Testis (tissue), 3 donors: ENCODE results near the gene CPLANE2. TPM values are rescaled to one million over a fixed set of nuclear protein-coding genes. Genes with fewer than 3 reads are reported as not detected.

ENCODE experiments used
- DNase-seq: peaks from one replicate; pipeline ENCODE4 v3.0.0-alpha.2; 2019
- H3K27ac ChIP-seq, 2 donors: fragments of 200-600 bp; sonication (generic); one replicate each; pipeline ENCODE4 v1.5.1; 2019
- H3K27me3 ChIP-seq: fragments of 200-600 bp; sonication (generic); one replicate; pipeline ENCODE4 v1.5.1; 2019
- H3K36me3 ChIP-seq: fragments of 200-600 bp; sonication (generic); one replicate; pipeline ENCODE4 v1.5.1; 2017; ENCODE audit warnings: low read depth; ENCODE audit errors: missing control alignments
- H3K4me1 ChIP-seq: fragments of 200-600 bp; sonication (generic); one replicate; pipeline ENCODE4 v1.5.1; 2019
- H3K4me3 ChIP-seq, 2 donors: fragments of 200-600 bp; sonication (generic); one replicate each; pipeline ENCODE4 v1.5.1; 2017 to 2019
- H3K9me3 ChIP-seq: fragments of 200-600 bp; sonication (generic); one replicate; pipeline ENCODE4 v1.5.1; 2017
- CTCF ChIP-seq, 3 experiments: fragments of 450-650 bp in 2 of 3; fragments of 200-600 bp in 1 of 3; sonication (generic) in 1 of 3; IDR thresholded peaks; one replicate each; pipeline ENCODE4 v1.5.1; 2016 to 2019; ENCODE audit warnings: antibody characterized with exemption in 3 of 3, mild to moderate bottlenecking in 2 of 3, moderate library complexity in 1 of 3
- POLR2A ChIP-seq: fragments of 450-650 bp; IDR thresholded peaks from one replicate; pipeline ENCODE4 v1.6.1; 2017; ENCODE audit warnings: antibody characterized with exemption, mild to moderate bottlenecking, moderate library complexity
- WGBS, 2 donors: methylation state at CpG; one replicate each; pipeline ENCODE4 v1.1.5; 2018; 5-methylcytosine and 5-hydroxymethylcytosine counted together
- intact Hi-C: fragments of 100-400 bp; cut with DNase I; formaldehyde crosslinking; loops from one replicate; pipeline ENCODE4 v1.15.1; 2023; ENCODE audit warnings: low total_unique reads
- polyA plus RNA-seq: library from polyadenylated mRNA; stranded (reverse); fragments of 350-450 nt; fragmentation: Illumina TruSeq; extraction: RNeasy Lipid Tissue Mini Kit (QIAGEN cat#74804); gene quantifications from one replicate; pipeline ENCODE4 v1.2.3, GENCODE V29; 2014; ENCODE audit warnings: low read depth, low replicate concordance; ENCODE audit not compliant: insufficient read depth
- total RNA-seq, 2 donors: library from RNA; depleted of rRNA; stranded (reverse); fragments of >200 nt; gene quantifications; one replicate each; pipeline ENCODE4 v1.2.3, GENCODE V29; 2016

The CPLANE2 gene
- total and polyA plus RNA-seq, 3 donors from 2014 or later: 10.6 to 11.8 (median 11.1) TPM

- TF ChIP-seq CTCF (IDR thresholded peaks at IDR 0.05) (no peak), POLR2A (no peak)
- H3K27me3 ChIP-seq: no peaks in the 10 kb centered on the region
- peaks cover 31% of the 10 kb centered on the region for H3K4me1 ChIP-seq
- H3K4me3 ChIP-seq: no peak overlapping the region
- WGBS, 2 donors: 84 to 85% methylated on average over 8 of the region's 8 CpGs
- intact Hi-C loops: loop anchor here (10.0 kb wide), 1 partner anchor 160 kb away; no protein-coding TSS in a partner anchor
- no peaks in the 10 kb centered on the region for H3K9me3 ChIP-seq
- H3K27ac ChIP-seq: no peak overlapping the region
- no peak for DNase-seq
- no peaks in the 10 kb centered on the region for H3K36me3 ChIP-seq
Measured at GRCh38 chr1:16244650-16245285, 7.8 kb upstream of the CPLANE2 start.

GRCh38 chr1:16243936-16244649, 7.1 kb upstream of the CPLANE2 start:
- TF ChIP-seq POLR2A (no peak), CTCF (IDR thresholded peaks at IDR 0.05) (peak; percentile 65 to 91 (median 66))
- DNase-seq: peak; percentile 87
- Histone ChIP-seq H3K4me3 (no peak overlapping the region), H3K27ac (peak overlapping the region; percentile 1 to 12), H3K36me3 (no peaks in the 10 kb centered on the region), H3K27me3 (no peaks in the 10 kb centered on the region), H3K9me3 (no peaks in the 10 kb centered on the region), H3K4me1 (peaks cover 25% of the 10 kb centered on the region)
- 37 to 39% methylated on average over 7 to 8 of the region's 8 CpGs for WGBS, 2 donors
- intact Hi-C loops: loop anchor here (10.0 kb wide), 1 partner anchor 159 kb away; no protein-coding TSS in a partner anchor

GRCh38 chr1:16243215-16243610, 6.2 kb upstream of the CPLANE2 start:
- no peaks in the 10 kb centered on the region for H3K27me3 ChIP-seq
- H3K4me3 ChIP-seq: no peak overlapping the region
- intact Hi-C loops: loop anchor here (10.0 kb wide), 1 partner anchor 158 kb away; no protein-coding TSS in a partner anchor
- H3K4me1 ChIP-seq: peaks cover 16% of the 10 kb centered on the region
- no peak for TF ChIP-seq POLR2A
- H3K36me3 ChIP-seq: no peaks in the 10 kb centered on the region
- H3K27ac ChIP-seq: no peak overlapping the region
- whole genome bisulfite sequencing, 2 donors: 81 to 83% methylated on average over 6 to 8 of the region's 8 CpGs
- no peak for DNase-seq
- no peaks in the 10 kb centered on the region for H3K9me3 ChIP-seq

GRCh38 chr1:16242556-16243214, 5.7 kb upstream of the CPLANE2 start:
- no peaks in the 10 kb centered on the region for H3K36me3 ChIP-seq
- no peak for TF ChIP-seq POLR2A
- no peak for TF ChIP-seq CTCF (IDR thresholded peaks at IDR 0.05)
- H3K4me1 ChIP-seq: peaks cover 13% of the 10 kb centered on the region
- no peak for DNase-seq
- intact Hi-C loops: loop anchor here (10.0 kb wide), 1 partner anchor 158 kb away; no protein-coding TSS in a partner anchor
- no peaks in the 10 kb centered on the region for H3K9me3 ChIP-seq
- WGBS, 2 donors: 83 to 85% methylated on average over 12 to 17 of the region's 17 CpGs
- H3K4me3 ChIP-seq: no peak overlapping the region
- H3K27ac ChIP-seq: no peak overlapping the region
- H3K27me3 ChIP-seq: no peaks in the 10 kb centered on the region

- no peak overlapping the region for H3K4me3 ChIP-seq
- H3K4me1 ChIP-seq: peaks cover 15% of the 10 kb centered on the region
- TF ChIP-seq POLR2A: no peak
- no peak for TF ChIP-seq CTCF (IDR thresholded peaks at IDR 0.05)
- 84 to 89% methylated on average over 10 of the region's 10 CpGs for WGBS, 2 donors
- H3K27ac ChIP-seq: no peak overlapping the region
- no peaks in the 10 kb centered on the region for H3K36me3 ChIP-seq
- H3K9me3 ChIP-seq: no peaks in the 10 kb centered on the region
- no peaks in the 10 kb centered on the region for H3K27me3 ChIP-seq
- no peak for DNase-seq
- intact Hi-C loops: loop anchor here (10.0 kb wide), 1 partner anchor 156 kb away; no protein-coding TSS in a partner anchor
Measured at GRCh38 chr1:16241221-16241708, 4.3 kb upstream of the CPLANE2 start.
